ENCODE data around the gene SOS1. TPM values are rescaled to one million over a fixed set of nuclear protein-coding genes. Genes with fewer than 3 reads are reported as not detected.
A peak's percentile ranks its signal among the peaks of the same experiment; 100 is the strongest.

The SOS1 gene
- total and polyA plus RNA-seq, 2 donors from 2014 or later, result 5.5 to 33.4 TPM

DNA sequence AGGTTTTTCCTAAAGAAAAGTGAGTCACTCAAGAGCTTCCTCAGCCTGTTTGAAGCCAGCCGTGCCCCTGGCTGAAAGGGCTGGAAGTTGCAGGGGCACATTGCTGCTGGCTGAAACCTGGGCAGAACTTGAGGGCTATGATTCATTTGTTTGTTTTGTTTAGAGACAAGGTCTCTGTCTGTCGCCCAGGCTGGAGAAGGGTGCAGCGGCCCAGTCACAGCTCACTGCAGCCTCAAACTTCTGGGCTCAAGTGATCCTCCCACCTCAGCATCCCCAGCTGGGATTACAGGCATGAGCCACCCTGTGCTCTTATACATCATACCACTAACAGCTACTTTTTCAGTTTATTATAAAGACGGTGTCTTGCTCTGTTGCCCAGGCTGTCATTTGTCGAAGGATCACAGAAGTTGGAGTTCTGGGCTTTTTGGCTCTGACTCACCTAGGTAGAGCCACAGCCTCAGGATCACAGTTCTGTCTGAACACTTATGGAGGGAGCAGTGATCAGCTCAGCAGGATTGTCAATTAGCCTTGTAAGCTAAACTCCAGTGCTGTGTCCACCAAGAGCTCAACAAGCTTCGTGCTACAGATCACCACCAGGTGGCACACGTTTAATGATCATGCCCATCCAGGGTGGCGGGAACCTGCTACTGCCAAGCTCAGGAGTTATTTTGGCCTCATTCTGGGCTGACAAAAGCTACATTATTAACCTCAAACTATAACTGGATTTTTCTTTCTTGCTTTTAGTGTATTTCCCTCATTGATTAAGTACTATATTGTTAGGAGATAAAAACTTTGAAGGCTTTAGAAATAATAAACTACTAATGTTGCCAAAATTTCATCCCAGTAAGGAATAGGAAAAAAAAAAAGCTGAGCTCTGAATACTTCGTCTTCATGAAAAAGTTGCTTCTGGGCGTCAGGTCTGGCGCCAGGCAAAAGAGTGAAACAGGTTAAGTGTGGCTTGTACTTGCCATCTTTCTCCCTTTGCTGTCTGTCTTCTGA lies 173.3 kb downstream of the SOS1 start:
- peak in 4 of 5 donors; percentile 79 to 91 (median 86) for DNase-seq
- no peaks in the 10 kb centered on the region for H3K4me1 ChIP-seq (ENCODE audit: control insufficient read depth in 2 of 3, insufficient read depth in 2 of 3, low read depth in 1 of 3, low read length in 3 of 3)
- no peak overlapping the region for H3K27ac ChIP-seq (ENCODE audit: low read depth in 2 of 2, low read length in 2 of 2)
- H3K9ac ChIP-seq (ENCODE audit: low read length in 3 of 3), result no peak overlapping the region
- intact Hi-C loops (cut with DNase I), result no loop called here
- no peaks in the 10 kb centered on the region for H3K36me3 ChIP-seq (ENCODE audit: control insufficient read depth in 2 of 3, insufficient read depth in 3 of 3, low read length in 3 of 3)
- FAIRE-seq, result peak; percentile 23
- H3K9me3 ChIP-seq (ENCODE audit: control insufficient read depth in 2 of 3, insufficient read depth in 1 of 3, low read length in 3 of 3), result no peaks in the 10 kb centered on the region
- TF ChIP-seq, protein P1, sequence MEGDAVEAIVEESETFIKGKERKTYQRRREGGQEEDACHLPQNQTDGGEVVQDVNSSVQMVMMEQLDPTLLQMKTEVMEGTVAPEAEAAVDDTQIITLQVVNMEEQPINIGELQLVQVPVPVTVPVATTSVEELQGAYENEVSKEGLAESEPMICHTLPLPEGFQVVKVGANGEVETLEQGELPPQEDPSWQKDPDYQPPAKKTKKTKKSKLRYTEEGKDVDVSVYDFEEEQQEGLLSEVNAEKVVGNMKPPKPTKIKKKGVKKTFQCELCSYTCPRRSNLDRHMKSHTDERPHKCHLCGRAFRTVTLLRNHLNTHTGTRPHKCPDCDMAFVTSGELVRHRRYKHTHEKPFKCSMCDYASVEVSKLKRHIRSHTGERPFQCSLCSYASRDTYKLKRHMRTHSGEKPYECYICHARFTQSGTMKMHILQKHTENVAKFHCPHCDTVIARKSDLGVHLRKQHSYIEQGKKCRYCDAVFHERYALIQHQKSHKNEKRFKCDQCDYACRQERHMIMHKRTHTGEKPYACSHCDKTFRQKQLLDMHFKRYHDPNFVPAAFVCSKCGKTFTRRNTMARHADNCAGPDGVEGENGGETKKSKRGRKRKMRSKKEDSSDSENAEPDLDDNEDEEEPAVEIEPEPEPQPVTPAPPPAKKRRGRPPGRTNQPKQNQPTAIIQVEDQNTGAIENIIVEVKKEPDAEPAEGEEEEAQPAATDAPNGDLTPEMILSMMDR (IDR thresholded peaks at IDR 0.05; ENCODE audit: borderline replicate concordance, extremely low read depth, insufficient read depth), result peak; percentile 61
- no peak overlapping the region for H3K4me3 ChIP-seq (ENCODE audit: low read length in 3 of 3)
- no peaks in the 10 kb centered on the region for H3K27me3 ChIP-seq (ENCODE audit: control insufficient read depth, insufficient read depth, low read length)

DNA sequence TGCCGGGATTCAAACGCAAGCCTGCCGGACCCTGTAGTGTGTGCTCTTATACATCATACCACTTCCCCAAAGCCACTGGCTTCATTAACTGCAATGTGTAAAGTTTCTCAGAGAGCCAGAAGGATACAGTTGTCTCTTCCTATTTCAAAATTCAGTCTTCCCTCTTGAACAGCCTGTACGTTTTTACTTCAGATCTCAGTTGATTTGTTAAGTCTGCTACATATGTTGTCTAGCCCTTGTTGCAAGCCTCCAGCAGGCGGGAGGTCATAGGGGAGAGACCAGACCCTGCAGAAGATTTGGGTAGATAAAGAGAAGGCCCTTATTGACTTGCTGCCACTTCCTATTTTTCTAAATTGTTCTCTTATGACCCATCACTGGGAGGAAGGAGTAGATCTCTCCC lies 174.9 kb downstream of the SOS1 start:
- Histone ChIP-seq H3K4me1 (ENCODE audit: control insufficient read depth in 2 of 3, insufficient read depth in 2 of 3, low read depth in 1 of 3, low read length in 3 of 3) (no peaks in the 10 kb centered on the region), H3K27ac (ENCODE audit: low read depth in 2 of 2, low read length in 2 of 2) (no peak overlapping the region), H3K27me3 (ENCODE audit: control insufficient read depth, insufficient read depth, low read length) (no peaks in the 10 kb centered on the region), H3K9me3 (ENCODE audit: control insufficient read depth in 2 of 3, insufficient read depth in 1 of 3, low read length in 3 of 3) (no peaks in the 10 kb centered on the region), H3K36me3 (ENCODE audit: control insufficient read depth in 2 of 3, insufficient read depth in 3 of 3, low read length in 3 of 3) (no peaks in the 10 kb centered on the region), H3K4me3 (ENCODE audit: low read length in 3 of 3) (no peak overlapping the region), H3K9ac (ENCODE audit: low read length in 3 of 3) (no peak overlapping the region)
- TF ChIP-seq, protein P1 (IDR thresholded peaks at IDR 0.05; ENCODE audit: borderline replicate concordance, extremely low read depth, insufficient read depth), result no peak
- intact Hi-C loops (cut with DNase I), result no loop called here
- DNase-seq (no peak), FAIRE-seq (no peak)

DNA sequence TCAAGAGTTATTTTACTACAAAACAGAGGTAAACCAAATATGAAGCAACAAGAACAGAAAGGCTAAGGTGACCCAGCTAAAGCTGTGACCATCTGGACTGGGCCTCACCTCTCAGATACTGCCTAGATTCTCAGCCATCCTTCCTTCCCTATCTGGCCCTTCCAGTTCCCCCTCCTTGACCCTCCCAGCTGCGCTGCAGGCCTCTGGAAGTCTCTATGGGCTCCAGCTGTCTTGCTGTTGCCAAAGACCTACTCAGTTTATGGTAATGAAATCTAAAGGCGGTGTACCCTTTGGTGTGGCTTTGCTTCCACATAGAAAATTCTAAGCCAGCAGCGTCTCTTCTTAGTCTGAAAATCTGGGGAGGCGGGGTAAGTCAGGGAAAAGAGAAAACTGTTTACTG lies 175.5 kb downstream of the SOS1 start:
- TF ChIP-seq, protein P1 (IDR thresholded peaks at IDR 0.05; ENCODE audit: borderline replicate concordance, extremely low read depth, insufficient read depth), result no peak
- Histone ChIP-seq H3K36me3 (ENCODE audit: control insufficient read depth in 2 of 3, insufficient read depth in 3 of 3, low read length in 3 of 3) (no peaks in the 10 kb centered on the region), H3K4me3 (ENCODE audit: low read length in 3 of 3) (no peak overlapping the region), H3K9me3 (ENCODE audit: control insufficient read depth in 2 of 3, insufficient read depth in 1 of 3, low read length in 3 of 3) (no peaks in the 10 kb centered on the region), H3K27ac (ENCODE audit: low read depth in 2 of 2, low read length in 2 of 2) (no peak overlapping the region), H3K9ac (ENCODE audit: low read length in 3 of 3) (no peak overlapping the region), H3K27me3 (ENCODE audit: control insufficient read depth, insufficient read depth, low read length) (no peaks in the 10 kb centered on the region), H3K4me1 (ENCODE audit: control insufficient read depth in 2 of 3, insufficient read depth in 2 of 3, low read depth in 1 of 3, low read length in 3 of 3) (no peaks in the 10 kb centered on the region)
- DNase-seq (no peak), FAIRE-seq (no peak)
- intact Hi-C loops (cut with DNase I), result no loop called here
